Measurements from ENCODE around the gene LBX1. TPM values are rescaled to one million over a fixed set of nuclear protein-coding genes. Genes with fewer than 3 reads are reported as not detected.
A peak's percentile ranks its signal among the peaks of the same experiment; 100 is the strongest.

LBX1 gene
- total and polyA plus RNA-seq, 7 donors = 1.8 to 12.3 (median 7.4) TPM

- Histone ChIP-seq H3K9me3 (no peaks in the 10 kb centered on the region), H3K4me1 (peaks cover 23% of the 10 kb centered on the region), H3K27ac (no peak overlapping the region), H3K27me3 (ENCODE audit: insufficient read depth in 3 of 3, low read length in 2 of 3) (peaks cover 0 to 45% (median 1%) of the 10 kb centered on the region in 3 donors), H3K4me3 (no peak overlapping the region), H3K36me3 (ENCODE audit: insufficient read depth in 1 of 2, low read depth in 1 of 2) (peaks cover 0 to 10% of the 10 kb centered on the region in 2 donors)
- TF ChIP-seq CTCF (IDR thresholded peaks at IDR 0.05) = no peak
- WGBS, 3 donors = 63 to 74% (median 69%) methylated on average over 4 of the region's 4 CpGs
- ATAC-seq (no peak), DNase-seq (peak in 1 of 2 donors; percentile 27)
- intact Hi-C loops (cut with DNase I) = no loop called here
Measured at GRCh38 chr10:101235766-101236165, 6.5 kb upstream of the LBX1 start.

- Histone ChIP-seq H3K4me1 (peaks cover 23% of the 10 kb centered on the region), H3K27ac (peak overlapping the region; percentile 36), H3K27me3 (ENCODE audit: insufficient read depth in 3 of 3, low read length in 2 of 3) (peaks cover 0 to 49% (median 4%) of the 10 kb centered on the region in 3 donors), H3K36me3 (ENCODE audit: insufficient read depth in 1 of 2, low read depth in 1 of 2) (peaks cover 0 to 10% of the 10 kb centered on the region in 2 donors), H3K4me3 (no peak overlapping the region), H3K9me3 (no peaks in the 10 kb centered on the region)
- DNase-seq = no peak
- ATAC-seq = no peak
- WGBS, 3 donors = 33 to 67% (median 37%) methylated on average over 1 of the region's 1 CpG
- TF ChIP-seq CTCF (IDR thresholded peaks at IDR 0.05) = no peak
- intact Hi-C loops (cut with DNase I) = no loop called here
Measured at GRCh38 chr10:101234333-101234732, 5.1 kb upstream of the LBX1 start.

GRCh38 chr10:101233863-101234262, 4.6 kb upstream of the LBX1 start:
- WGBS, 3 donors = 19 to 46% (median 24%) methylated on average over 3 of the region's 3 CpGs

GRCh38 chr10:101233443-101233842, 4.2 kb upstream of the LBX1 start:
- Histone ChIP-seq H3K27me3 (ENCODE audit: insufficient read depth in 3 of 3, low read length in 2 of 3) (peaks cover 0 to 51% (median 4%) of the 10 kb centered on the region in 3 donors), H3K4me1 (peaks cover 24% of the 10 kb centered on the region), H3K27ac (peak overlapping the region; percentile 46), H3K36me3 (ENCODE audit: insufficient read depth in 1 of 2, low read depth in 1 of 2) (peaks cover 0 to 10% of the 10 kb centered on the region in 2 donors), H3K4me3 (no peak overlapping the region), H3K9me3 (no peaks in the 10 kb centered on the region)
- 46 to 64% (median 56%) methylated on average over 1 of the region's 1 CpG for WGBS, 3 donors
- DNase-seq (no peak), ATAC-seq (no peak)
- intact Hi-C loops (cut with DNase I) = no loop called here
- no peak for TF ChIP-seq CTCF (IDR thresholded peaks at IDR 0.05)

More at GRCh38 chr10:101233863-101234262, 4.6 kb upstream of the LBX1 start:
- intact Hi-C loops (cut with DNase I) = no loop called here
- Histone ChIP-seq H3K4me3 (no peak overlapping the region), H3K27me3 (ENCODE audit: insufficient read depth in 3 of 3, low read length in 2 of 3) (peaks cover 0 to 49% (median 4%) of the 10 kb centered on the region in 3 donors), H3K36me3 (ENCODE audit: insufficient read depth in 1 of 2, low read depth in 1 of 2) (peaks cover 0 to 10% of the 10 kb centered on the region in 2 donors), H3K27ac (peak overlapping the region; percentile 36), H3K4me1 (peaks cover 23% of the 10 kb centered on the region), H3K9me3 (no peaks in the 10 kb centered on the region)
- DNase-seq (no peak), ATAC-seq (peak in 1 of 4 donors; percentile 20)
- TF ChIP-seq CTCF (IDR thresholded peaks at IDR 0.05) = no peak

Data from psoas muscle (tissue), 8 donors.